ENCODE data around the gene ETF1. TPM values are rescaled to one million over a fixed set of nuclear protein-coding genes. Genes with fewer than 3 reads are reported as not detected.

Gene ETF1
- total and polyA plus RNA-seq, 9 of the 15 experiments (the other 6 are each of a cell fraction or from before 2014, with no cell fraction given), result 53.7 to 209 (median 164) TPM

DNA sequence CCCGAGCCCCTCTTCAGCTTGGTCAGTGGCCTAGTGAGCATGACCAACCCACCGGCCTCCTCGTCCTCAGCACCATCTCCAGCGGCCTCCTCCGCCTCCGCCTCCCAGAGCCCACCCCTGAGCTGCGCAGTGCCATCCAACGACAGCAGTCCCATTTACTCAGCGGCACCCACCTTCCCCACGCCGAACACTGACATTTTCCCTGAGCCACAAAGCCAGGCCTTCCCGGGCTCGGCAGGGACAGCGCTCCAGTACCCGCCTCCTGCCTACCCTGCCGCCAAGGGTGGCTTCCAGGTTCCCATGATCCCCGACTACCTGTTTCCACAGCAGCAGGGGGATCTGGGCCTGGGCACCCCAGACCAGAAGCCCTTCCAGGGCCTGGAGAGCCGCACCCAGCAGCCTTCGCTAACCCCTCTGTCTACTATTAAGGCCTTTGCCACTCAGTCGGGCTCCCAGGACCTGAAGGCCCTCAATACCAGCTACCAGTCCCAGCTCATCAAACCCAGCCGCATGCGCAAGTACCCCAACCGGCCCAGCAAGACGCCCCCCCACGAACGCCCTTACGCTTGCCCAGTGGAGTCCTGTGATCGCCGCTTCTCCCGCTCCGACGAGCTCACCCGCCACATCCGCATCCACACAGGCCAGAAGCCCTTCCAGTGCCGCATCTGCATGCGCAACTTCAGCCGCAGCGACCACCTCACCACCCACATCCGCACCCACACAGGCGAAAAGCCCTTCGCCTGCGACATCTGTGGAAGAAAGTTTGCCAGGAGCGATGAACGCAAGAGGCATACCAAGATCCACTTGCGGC, 75.9 kb downstream of the ETF1 start (continued):
- TF ChIP-seq, protein P1, sequence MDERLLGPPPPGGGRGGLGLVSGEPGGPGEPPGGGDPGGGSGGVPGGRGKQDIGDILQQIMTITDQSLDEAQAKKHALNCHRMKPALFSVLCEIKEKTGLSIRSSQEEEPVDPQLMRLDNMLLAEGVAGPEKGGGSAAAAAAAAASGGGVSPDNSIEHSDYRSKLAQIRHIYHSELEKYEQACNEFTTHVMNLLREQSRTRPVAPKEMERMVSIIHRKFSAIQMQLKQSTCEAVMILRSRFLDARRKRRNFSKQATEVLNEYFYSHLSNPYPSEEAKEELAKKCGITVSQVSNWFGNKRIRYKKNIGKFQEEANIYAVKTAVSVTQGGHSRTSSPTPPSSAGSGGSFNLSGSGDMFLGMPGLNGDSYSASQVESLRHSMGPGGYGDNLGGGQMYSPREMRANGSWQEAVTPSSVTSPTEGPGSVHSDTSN (CRISPR knock-in tag; IDR thresholded peaks at IDR 0.05; ENCODE audit: low read depth), result no peak
- TF ChIP-seq, protein P1 (tag; conservative IDR thresholded peaks at IDR 0.05; ENCODE audit: low read depth), result no peak
- TF ChIP-seq CBX5 (IDR thresholded peaks at IDR 0.05; ENCODE audit: borderline replicate concordance, low read depth) (no peak), MTA3 (IDR thresholded peaks at IDR 0.05; ENCODE audit: borderline replicate concordance) (peak; percentile 74; the same call in 1 of the 2 replicates), HNRNPL (IDR thresholded peaks at IDR 0.05; ENCODE audit: low read depth, low read length) (peak; percentile 85; the same call in 1 of the 2 replicates), HNRNPUL1 (IDR thresholded peaks at IDR 0.05; ENCODE audit: low read length) (no peak; the same call in 1 of the 2 replicates), KLF13 (tag; IDR thresholded peaks at IDR 0.05; ENCODE audit: borderline replicate concordance, low read depth) (no peak), RHOXF2B (CRISPR knock-in tag; conservative IDR thresholded peaks at IDR 0.05) (no peak), ZFX (CRISPR knock-in tag; IDR thresholded peaks at IDR 0.05) (no peak), KHSRP (IDR thresholded peaks at IDR 0.05) (no peak), TEAD2 (tag; IDR thresholded peaks at IDR 0.05) (no peak), CCAR2 (IDR thresholded peaks at IDR 0.05; ENCODE audit: low read depth, low read length) (no peak)
- TF ChIP-seq, protein P2, sequence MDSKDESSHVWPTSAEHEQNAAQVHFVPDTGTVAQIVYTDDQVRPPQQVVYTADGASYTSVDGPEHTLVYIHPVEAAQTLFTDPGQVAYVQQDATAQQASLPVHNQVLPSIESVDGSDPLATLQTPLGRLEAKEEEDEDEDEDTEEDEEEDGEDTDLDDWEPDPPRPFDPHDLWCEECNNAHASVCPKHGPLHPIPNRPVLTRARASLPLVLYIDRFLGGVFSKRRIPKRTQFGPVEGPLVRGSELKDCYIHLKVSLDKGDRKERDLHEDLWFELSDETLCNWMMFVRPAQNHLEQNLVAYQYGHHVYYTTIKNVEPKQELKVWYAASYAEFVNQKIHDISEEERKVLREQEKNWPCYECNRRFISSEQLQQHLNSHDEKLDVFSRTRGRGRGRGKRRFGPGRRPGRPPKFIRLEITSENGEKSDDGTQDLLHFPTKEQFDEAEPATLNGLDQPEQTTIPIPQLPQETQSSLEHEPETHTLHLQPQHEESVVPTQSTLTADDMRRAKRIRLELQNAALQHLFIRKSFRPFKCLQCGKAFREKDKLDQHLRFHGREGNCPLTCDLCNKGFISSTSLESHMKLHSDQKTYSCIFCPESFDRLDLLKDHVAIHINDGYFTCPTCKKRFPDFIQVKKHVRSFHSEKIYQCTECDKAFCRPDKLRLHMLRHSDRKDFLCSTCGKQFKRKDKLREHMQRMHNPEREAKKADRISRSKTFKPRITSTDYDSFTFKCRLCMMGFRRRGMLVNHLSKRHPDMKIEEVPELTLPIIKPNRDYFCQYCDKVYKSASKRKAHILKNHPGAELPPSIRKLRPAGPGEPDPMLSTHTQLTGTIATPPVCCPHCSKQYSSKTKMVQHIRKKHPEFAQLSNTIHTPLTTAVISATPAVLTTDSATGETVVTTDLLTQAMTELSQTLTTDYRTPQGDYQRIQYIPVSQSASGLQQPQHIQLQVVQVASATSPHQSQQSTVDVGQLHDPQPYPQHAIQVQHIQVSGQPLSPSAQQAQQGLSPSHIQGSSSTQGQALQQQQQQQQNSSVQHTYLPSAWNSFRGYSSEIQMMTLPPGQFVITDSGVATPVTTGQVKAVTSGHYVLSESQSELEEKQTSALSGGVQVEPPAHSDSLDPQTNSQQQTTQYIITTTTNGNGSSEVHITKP (IDR thresholded peaks at IDR 0.05; ENCODE audit: partially characterized antibody), result no peak
- TF ChIP-seq, protein P3, sequence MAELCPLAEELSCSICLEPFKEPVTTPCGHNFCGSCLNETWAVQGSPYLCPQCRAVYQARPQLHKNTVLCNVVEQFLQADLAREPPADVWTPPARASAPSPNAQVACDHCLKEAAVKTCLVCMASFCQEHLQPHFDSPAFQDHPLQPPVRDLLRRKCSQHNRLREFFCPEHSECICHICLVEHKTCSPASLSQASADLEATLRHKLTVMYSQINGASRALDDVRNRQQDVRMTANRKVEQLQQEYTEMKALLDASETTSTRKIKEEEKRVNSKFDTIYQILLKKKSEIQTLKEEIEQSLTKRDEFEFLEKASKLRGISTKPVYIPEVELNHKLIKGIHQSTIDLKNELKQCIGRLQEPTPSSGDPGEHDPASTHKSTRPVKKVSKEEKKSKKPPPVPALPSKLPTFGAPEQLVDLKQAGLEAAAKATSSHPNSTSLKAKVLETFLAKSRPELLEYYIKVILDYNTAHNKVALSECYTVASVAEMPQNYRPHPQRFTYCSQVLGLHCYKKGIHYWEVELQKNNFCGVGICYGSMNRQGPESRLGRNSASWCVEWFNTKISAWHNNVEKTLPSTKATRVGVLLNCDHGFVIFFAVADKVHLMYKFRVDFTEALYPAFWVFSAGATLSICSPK (IDR thresholded peaks at IDR 0.05; ENCODE audit: borderline replicate concordance), result no peak
